IPS-NIHi7 (cell line): ENCODE measurements around the gene CXCL17.
A peak's percentile ranks its signal among the peaks of the same experiment; 100 is the strongest.

ENCODE experiments used
- DNase-seq: peaks from one replicate; pipeline ENCODE4 v3.0.0; 2012; ENCODE audit warnings: mixed read lengths; ENCODE audit errors: extremely low spot score

Gene CXCL17

DNA sequence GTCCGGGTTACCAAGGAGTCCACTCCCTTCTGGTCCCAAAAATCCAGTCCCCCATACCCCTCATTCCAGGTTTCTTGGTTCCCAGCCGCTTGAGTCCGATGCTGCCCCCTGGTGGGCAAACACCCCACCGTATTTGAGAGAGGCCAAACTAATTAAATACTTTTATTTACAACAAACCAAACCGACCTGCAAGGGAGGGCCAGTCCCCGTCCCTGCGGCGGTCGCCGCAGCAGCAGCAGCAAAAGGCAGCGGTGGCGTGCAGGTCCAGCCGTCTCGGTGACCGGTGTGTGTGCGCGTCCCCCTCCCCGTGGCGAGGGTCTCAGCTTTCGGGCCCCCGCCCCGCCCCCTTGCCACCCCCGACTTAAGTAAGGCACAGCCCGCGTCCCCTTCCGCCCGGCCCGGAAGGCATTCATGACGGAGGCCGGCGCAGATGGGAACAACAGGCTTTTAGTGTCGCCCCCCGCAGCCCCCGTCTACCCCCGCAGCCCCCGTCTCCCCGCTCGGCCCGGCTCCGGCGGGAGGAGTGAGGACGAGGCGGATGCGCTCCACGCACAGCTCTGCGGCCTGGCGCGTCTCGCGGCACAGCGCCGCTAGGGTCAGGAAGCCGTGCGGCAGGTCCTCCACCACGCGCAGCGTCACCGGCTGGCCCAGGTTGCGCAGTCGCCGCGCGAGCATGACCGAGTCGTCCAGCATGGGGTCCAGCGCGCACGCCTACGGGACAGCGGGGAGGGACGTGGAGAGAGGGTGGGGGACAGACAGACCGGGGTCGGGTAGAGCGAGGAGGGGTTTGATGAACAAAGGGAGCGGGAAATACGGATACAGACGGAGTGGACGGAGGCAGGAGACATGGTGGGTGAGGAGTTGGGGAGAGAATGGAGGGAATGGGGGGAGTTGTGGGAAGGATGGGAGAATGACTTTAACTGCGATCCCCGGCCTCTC lies 41.1 kb downstream of the CXCL17 start:
- peak; percentile 86 for DNase-seq

- DNase-seq: no peak
Observed at GRCh38 chr19:42400404-42400803, 42.3 kb downstream of the CXCL17 start.

DNA sequence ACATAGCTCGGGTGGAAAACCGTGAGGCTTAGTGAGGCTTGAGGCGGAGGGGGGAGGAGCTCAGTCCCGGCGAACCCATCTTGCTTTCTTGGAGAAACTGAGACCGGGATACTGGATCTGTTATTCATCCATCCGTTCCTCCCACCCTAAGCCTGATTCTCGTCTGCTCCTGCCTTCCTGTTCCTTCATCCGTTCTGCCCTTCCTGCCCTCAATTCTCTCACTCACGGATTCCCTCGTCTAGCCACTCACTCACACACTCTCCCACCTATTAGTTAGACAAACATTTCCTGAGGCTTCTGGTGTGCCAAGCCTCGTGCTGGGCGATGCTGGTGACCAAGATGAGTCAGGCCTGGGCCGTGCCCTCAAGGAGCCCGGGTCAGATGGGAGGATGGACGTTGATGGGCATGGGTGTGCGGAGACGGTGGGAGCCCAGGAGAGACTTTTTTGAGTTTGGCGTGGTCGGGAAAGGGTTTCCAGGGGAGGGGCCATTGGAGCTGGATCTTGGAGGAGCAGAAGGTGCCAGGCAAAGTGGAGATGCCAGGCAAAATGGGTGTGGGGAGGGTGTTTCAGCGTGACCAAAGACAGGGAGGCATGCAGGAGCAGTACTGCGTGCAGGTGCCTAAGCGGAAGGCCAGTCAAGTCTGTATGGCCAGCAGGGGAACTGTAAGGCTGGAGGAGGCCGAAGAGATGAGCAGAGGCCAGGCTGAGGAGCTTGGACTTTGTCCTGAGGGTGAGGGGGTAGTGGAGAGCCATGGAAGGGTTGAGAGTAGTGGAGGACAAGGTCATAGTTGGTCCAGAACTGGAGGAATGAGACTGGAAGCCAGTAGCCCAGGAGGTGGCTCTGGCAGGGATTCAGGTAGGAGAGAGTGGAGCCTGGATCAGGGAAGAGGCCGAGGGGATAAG lies 45.2 kb downstream of the CXCL17 start:
- no peak for DNase-seq

DNA sequence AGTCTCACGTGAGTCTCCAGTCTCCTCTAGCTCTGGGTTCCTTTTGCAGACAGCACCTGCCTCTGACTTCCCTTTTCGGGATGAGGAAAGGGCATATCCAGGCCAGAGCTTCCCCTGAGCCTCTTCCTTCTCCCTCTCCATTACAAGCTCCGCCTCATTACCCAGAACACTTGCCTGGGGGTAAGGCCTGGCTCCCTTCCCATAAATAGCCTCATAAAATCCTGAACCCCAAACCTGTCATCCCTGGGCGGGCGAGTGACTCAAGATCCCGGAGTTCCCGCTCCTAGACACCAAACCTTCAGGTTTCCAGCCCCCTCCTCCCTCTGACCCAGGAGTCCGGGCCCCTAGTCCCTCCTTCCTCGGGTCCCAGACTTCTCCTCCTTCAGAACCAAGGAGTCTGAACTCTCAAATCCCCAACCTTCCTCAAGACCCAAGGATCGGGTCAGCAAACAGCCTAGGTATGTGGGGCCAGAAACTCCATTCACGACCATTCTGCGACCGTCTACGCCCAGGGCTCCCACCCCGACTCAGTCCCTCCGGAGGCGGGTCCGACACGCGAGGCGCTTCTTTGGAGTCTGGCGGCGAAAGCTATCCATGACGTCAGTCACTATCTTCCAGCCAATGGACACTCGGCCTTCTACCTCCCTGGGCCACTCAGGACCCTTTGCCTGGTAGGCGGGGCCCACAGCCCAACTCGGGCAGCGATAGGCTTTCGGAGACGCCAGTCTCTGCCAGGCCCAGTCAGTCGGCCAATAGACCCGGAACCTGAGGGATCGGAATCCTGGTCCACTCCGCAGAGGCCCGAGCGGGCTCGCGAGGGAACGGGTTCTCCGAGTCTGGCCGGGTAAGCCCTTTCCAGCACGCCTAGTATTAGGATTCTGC lies 46.1 kb downstream of the CXCL17 start:
- DNase-seq: peak; percentile 100

DNA sequence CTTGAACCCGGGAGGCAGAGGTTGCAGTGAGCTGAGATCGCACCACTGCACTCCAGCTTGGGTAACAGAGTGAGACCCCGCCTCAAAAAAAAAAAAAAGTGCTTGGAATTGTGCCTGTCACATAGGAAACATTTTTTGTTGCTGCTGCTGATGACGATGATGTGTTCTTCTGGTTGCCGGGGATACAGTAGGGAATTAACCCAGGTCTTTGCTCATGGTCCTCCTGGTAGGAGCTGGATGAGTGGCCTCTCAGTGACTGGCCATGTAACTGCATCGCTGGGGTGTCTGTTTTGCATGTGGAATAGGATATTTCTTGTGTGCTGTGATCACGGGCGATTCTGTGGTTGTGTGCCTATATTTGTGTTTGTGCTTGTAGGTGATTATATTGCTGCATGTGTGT lies 48.0 kb downstream of the CXCL17 start:
- no peak for DNase-seq

DNA sequence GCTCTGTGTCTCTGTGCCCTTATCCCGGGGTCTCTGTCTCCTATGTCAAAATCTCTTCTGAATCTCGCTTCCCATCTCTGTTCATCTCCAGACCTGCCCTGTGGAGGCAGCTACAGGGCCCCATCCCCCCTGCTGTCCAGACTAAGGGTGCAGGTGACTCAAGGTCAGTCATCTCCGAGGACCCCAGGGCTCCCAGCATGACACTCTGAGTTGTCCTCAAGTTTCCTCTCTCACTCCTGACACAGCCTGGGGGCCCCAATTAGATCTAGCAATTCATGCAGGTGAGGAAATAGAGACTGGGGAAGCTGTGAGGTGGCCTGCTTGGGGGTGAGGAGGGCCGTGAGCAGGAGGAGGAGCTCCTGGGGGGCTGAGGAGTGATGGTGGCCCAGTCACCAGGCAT lies 50.6 kb downstream of the CXCL17 start:
- DNase-seq: no peak

DNA sequence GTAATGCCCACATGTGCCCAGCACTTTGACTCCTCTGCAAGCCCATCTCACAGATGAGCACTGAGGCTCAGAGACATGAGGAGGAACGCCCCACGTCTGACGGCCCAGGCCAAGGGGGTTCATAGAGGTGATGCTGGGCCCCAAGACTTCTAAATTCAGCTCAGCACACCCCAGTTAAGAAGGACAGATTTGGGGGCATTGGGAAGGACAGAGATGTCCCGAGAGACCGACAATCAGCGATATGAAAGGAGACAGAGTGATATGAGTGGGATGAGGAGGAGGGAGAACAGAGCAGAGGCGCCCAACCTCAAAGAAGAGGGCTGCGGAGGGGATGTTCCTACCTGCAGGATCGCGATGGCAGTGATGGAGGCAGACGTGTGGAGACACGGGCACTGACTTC lies 52.8 kb downstream of the CXCL17 start, which contains the start of gene CNFN:
Gene CNFN (minus strand): TSS at position 399 of the 400 bp plus-strand sequence. CDS start 1,260 bp downstream, outside the sequence.
- no peak for DNase-seq

DNA sequence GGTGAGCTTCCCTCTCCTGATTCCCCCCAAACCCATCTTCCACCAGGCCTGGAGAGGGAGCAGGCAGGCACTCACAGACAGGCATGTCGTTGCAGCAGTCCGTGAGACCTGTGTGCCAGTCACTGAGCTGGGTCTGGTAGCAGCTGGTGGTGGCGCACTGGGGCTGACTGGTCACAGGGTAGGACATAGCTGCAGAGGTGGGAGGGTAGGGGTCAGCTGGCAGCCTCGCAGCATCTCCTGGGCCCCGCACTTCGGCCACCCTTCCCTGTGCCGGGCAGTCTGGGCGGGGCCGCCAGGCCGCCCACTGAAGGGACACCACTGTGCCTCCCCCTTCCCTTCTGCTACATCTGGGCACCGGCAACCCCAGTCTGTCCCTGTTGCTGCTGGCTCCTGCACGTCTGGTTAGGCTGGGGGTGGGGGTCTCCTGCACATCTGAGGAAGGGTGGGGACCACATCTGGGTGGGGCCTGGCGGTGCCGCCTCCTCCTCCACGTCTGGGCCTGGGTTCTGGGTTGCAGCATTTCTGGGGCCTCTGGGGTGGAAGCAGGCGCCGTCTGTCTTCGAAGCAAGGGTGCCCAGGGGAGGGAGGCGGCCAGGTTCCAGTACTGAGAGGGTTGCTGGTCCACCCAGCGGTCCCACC lies 53.8 kb downstream of the CXCL17 start:
- no peak for DNase-seq

GRCh38 chr19:42386974-42387707 lies 55.6 kb downstream of the CXCL17 start:
- DNase-seq: peak; percentile 93

GRCh38 chr19:42380155-42380554 lies 62.6 kb downstream of the CXCL17 start:
- DNase-seq: no peak
